WTC11 (cell line): ENCODE measurements around the gene UGT1A10.

ENCODE experiments used
- CREB1 ChIP-seq: sonication (generic); formaldehyde crosslinking; IDR thresholded peaks from 2 replicates; pipeline ENCODE4 v1.8.0; 2023; ENCODE audit warnings: mild to moderate bottlenecking, missing genetic modification reagents
- CTCF ChIP-seq: fragments of 200-600 bp; IDR thresholded peaks from 2 replicates; pipeline ENCODE4 v1.8.0; 2022; ENCODE audit warnings: antibody characterized with exemption
- ZNF219 ChIP-seq: sonication (generic); formaldehyde crosslinking; IDR thresholded peaks from 2 replicates; pipeline ENCODE4 v1.8.0; 2023; ENCODE audit warnings: missing genetic modification reagents, mild to moderate bottlenecking, borderline replicate concordance
- ZNF416 ChIP-seq: fragments of 250-450 bp; sonication (Bioruptor Pico); IDR thresholded peaks from 2 replicates; pipeline ENCODE4 v1.9.0; 2021; ENCODE audit warnings: mild to moderate bottlenecking, inconsistent platforms

- TF ChIP-seq ZNF416 (CRISPR knock-in tag) (no peak), ZNF219 (CRISPR knock-in tag) (no peak), CTCF (no peak), CREB1 (CRISPR knock-in tag) (no peak)
Measured at GRCh38 chr2:233743464-233744259, 107.4 kb downstream of the UGT1A10 start.
